Mucosa of descending colon (tissue), 3 donors: ENCODE data around the gene ARHGAP42. TPM values are rescaled to one million over a fixed set of nuclear protein-coding genes. Genes with fewer than 3 reads are reported as not detected.

Experiments used
- ATAC-seq: fragments of 200-7000 bp; cut with Tn5 transposase; one replicate; pipeline ENCODE4 v1.9.1; 2020; ENCODE audit warnings: mild to moderate bottlenecking, moderate library complexity
- DNase-seq, 3 donors: peaks; one replicate each; pipeline ENCODE4 v3.0.0-alpha.2; 2020
- H3K36me3 ChIP-seq: fragments of 200-600 bp; one replicate; pipeline ENCODE4 v1.8.0; 2021; ENCODE audit warnings: low read depth, mild to moderate bottlenecking
- H3K4me1 ChIP-seq: fragments of 200-600 bp; one replicate; pipeline ENCODE4 v1.8.0; 2021; ENCODE audit warnings: low read depth, mild to moderate bottlenecking
- H3K4me3 ChIP-seq: fragments of 200-600 bp; one replicate; pipeline ENCODE4 v1.8.0; 2021; ENCODE audit warnings: mild to moderate bottlenecking
- H3K9me3 ChIP-seq: fragments of 200-600 bp; one replicate; pipeline ENCODE4 v1.8.0; 2021; ENCODE audit warnings: mild to moderate bottlenecking
- CTCF ChIP-seq: fragments of 200-600 bp; IDR thresholded peaks from one replicate; pipeline ENCODE4 v1.8.0; 2022; ENCODE audit warnings: antibody characterized with exemption, mild to moderate bottlenecking
- intact Hi-C, 2 donors: fragments of 100-400 bp; cut with DNase I in 1 of 2; cut with micrococcal nuclease in 1 of 2; formaldehyde crosslinking; loops; one replicate each; pipeline versions ENCODE4 v1.11.0 to v1.11.1; 2022; cut with DNase I, micrococcal nuclease
- long read RNA-seq, 2 donors: library from polyadenylated mRNA; unstranded; transcript quantifications; one replicate each; pipeline ENCODE4 v2.0.0, GENCODE V29; 2019 to 2021
- total RNA-seq, 3 donors: library from RNA; stranded (reverse); fragmentation: NEBNext Ultra II Directional in 2 of 3; extraction: Animal tissue kit (Norgen Biotek cat#: 25700) in 2 of 3; gene quantifications; one replicate each; pipeline versions ENCODE4 v1.2.1 to v1.2.4, GENCODE V29; 2021 to 2023
- donor health status: DM: no; HTN: no; CAD: no; lungs with moderate emphysema.
- donor health status: DM: no; HTN: no; CAD: no.
- donor health status: DM: no; HTN: yes; CAD: no.

Gene ARHGAP42
- 10 to 100 TPM; 17.6 to 38.9 (median 18.8) TPM for total RNA-seq
- long read RNA-seq, donor 1, full-length matches to known transcripts, result 7 of 20 reads
- long read RNA-seq, donor 1, partial matches to known transcripts, result 8 of 20 reads
- long read RNA-seq, donor 1, other reads (novel, unspliced or antisense), result 5 of 20 reads
- long read RNA-seq, donor 2, partial matches to known transcripts, result 7 of 9 reads
- long read RNA-seq, donor 2, other reads (novel, unspliced or antisense), result 2 of 9 reads

- Histone ChIP-seq H3K4me3 (peak within 1 kb of the TSS; percentile 52), H3K36me3 (no peaks in the 10 kb centered on the region), H3K4me1 (no peaks in the 10 kb centered on the region), H3K9me3 (no peaks in the 10 kb centered on the region)
- TF ChIP-seq CTCF, result no peak
- intact Hi-C loops, result loop anchor here (5.0 to 10.0 kb wide), 2 partner anchors 88 to 165 kb away; no protein-coding TSS in a partner anchor
- DNase-seq (peak; percentile 71 to 82 (median 79)), ATAC-seq (peak; percentile 80)
These were observed at the start of gene ARHGAP42 for GRCh38 chr11:100687054-100687629. Gene ARHGAP42 (plus strand): TSS chr11:100687288. CDS start chr11:100687679, 391 bp downstream.

- no peak for TF ChIP-seq CTCF
- intact Hi-C loops, result no loop called here
- H3K36me3 ChIP-seq, result no peaks in the 10 kb centered on the region
- no peak overlapping the region for H3K4me3 ChIP-seq
- ATAC-seq (no peak), DNase-seq (no peak)
- peaks cover 7% of the 10 kb centered on the region for H3K4me1 ChIP-seq
- no peaks in the 10 kb centered on the region for H3K9me3 ChIP-seq
These were observed 49.4 kb upstream of the ARHGAP42 start for GRCh38 chr11:100637706-100638105.

GRCh38 chr11:100638648-100639047, 48.4 kb upstream of the ARHGAP42 start:
- H3K9me3 ChIP-seq, result no peaks in the 10 kb centered on the region
- peaks cover 4% of the 10 kb centered on the region for H3K4me1 ChIP-seq
- intact Hi-C loops, result no loop called here
- DNase-seq, result no peak
- no peak for TF ChIP-seq CTCF
- H3K36me3 ChIP-seq, result no peaks in the 10 kb centered on the region
- H3K4me3 ChIP-seq, result no peak overlapping the region
- no peak for ATAC-seq

- no peak for ATAC-seq
- intact Hi-C loops, result no loop called here
- Histone ChIP-seq H3K36me3 (no peaks in the 10 kb centered on the region), H3K4me1 (no peaks in the 10 kb centered on the region), H3K9me3 (no peaks in the 10 kb centered on the region), H3K4me3 (no peak overlapping the region)
- DNase-seq, result peak in 1 of 3 donors; percentile 14
- TF ChIP-seq CTCF, result no peak
These were observed 47.9 kb upstream of the ARHGAP42 start for GRCh38 chr11:100639140-100639539.

- no peak for TF ChIP-seq CTCF
- DNase-seq, result no peak
- no peak overlapping the region for H3K4me3 ChIP-seq
- H3K36me3 ChIP-seq, result no peaks in the 10 kb centered on the region
- H3K4me1 ChIP-seq, result no peaks in the 10 kb centered on the region
- H3K9me3 ChIP-seq, result no peaks in the 10 kb centered on the region
- ATAC-seq, result no peak
- intact Hi-C loops, result loop anchor here in 1 of 2 donors (10.0 kb wide), 1 partner anchor 45 kb away; no protein-coding TSS in a partner anchor
These were observed 47.0 kb upstream of the ARHGAP42 start for GRCh38 chr11:100640071-100640470.
